Smooth muscle cell (in vitro differentiated cells): ENCODE results near the gene TCEA2. TPM values are rescaled to one million over a fixed set of nuclear protein-coding genes. Genes with fewer than 3 reads are reported as not detected.

Experiments used
- DNase-seq: peaks from one replicate; lab custom pipeline; 2025; ENCODE audit not compliant: unreplicated experiment; lab: John Stamatoyannopoulos, UW
- H2AFZ ChIP-seq: fragments of 200-600 bp; sonication (generic); 2 replicates; pipeline ENCODE4 v1.6.0; 2016; ENCODE audit warnings: antibody characterized with exemption, low read depth, mild to moderate bottlenecking
- H3F3A ChIP-seq: fragments of 200-600 bp; sonication (generic); 2 replicates; pipeline ENCODE4 v1.6.0; 2017; ENCODE audit warnings: antibody characterized with exemption, low read depth
- H3K27ac ChIP-seq: fragments of 200-600 bp; sonication (generic); 2 replicates; pipeline ENCODE4 v1.5.1; 2016; ENCODE audit warnings: low read depth, mild to moderate bottlenecking
- H3K27me3 ChIP-seq: fragments of 200-600 bp; sonication (generic); 2 replicates; pipeline ENCODE4 v1.6.1; 2016; ENCODE audit warnings: low read depth, mild to moderate bottlenecking
- H3K36me3 ChIP-seq: fragments of 200-600 bp; sonication (generic); 2 replicates; pipeline ENCODE4 v1.5.1; 2016; ENCODE audit warnings: low read depth
- H3K4me1 ChIP-seq: fragments of 200-600 bp; sonication (generic); 2 replicates; pipeline ENCODE4 v1.5.1; 2016; ENCODE audit warnings: low read depth
- H3K4me2 ChIP-seq: fragments of 200-600 bp; sonication (generic); 2 replicates; pipeline ENCODE4 v1.6.0; 2016; ENCODE audit warnings: mild to moderate bottlenecking
- H3K4me3 ChIP-seq: fragments of 200-600 bp; sonication (generic); 2 replicates; pipeline ENCODE4 v1.5.1; 2016; ENCODE audit warnings: mild to moderate bottlenecking
- H3K79me2 ChIP-seq: fragments of 200-600 bp; sonication (generic); 2 replicates; pipeline ENCODE4 v1.6.0; 2016; ENCODE audit warnings: low read depth, mild to moderate bottlenecking
- H3K9ac ChIP-seq: fragments of 200-600 bp; sonication (generic); 2 replicates; pipeline ENCODE4 v1.6.0; 2016; ENCODE audit warnings: low read depth
- H3K9me3 ChIP-seq: fragments of 200-600 bp; sonication (generic); replicated peaks from 2 replicates; pipeline ENCODE4 v1.5.1; 2016; ENCODE audit warnings: low read depth
- H4K20me1 ChIP-seq: fragments of 200-600 bp; sonication (generic); 2 replicates; pipeline ENCODE4 v1.6.0; 2016; ENCODE audit warnings: low read depth
- WGBS: methylation state at CpG from one replicate; pipeline ENCODE4 v1.1.7; 2016; ENCODE audit warnings: low lambda C conversion rate; 5-methylcytosine and 5-hydroxymethylcytosine counted together
- microRNA-seq: library from miRNA; unstranded; fragments of <30 nt; microRNA quantifications from one replicate; pipeline ENCODE4, GENCODE V29; 2016; ENCODE audit warnings: borderline number of aligned reads
- polyA plus RNA-seq: library from polyadenylated mRNA; unstranded; fragments of >200 nt; fragmentation: Nextera tagmentation; extraction: Ambion mirVana; gene quantifications from 2 replicates; pipeline ENCODE4 v1.2.1, GENCODE V29; 2016
- small RNA-seq: library from RNA; depleted of rRNA; stranded (forward); fragments of <200 nt; gene quantifications from one replicate; pipeline ENCODE3, GENCODE V24; 2014
- total RNA-seq: library from RNA; depleted of rRNA; stranded (reverse); fragments of >200 nt; gene quantifications from 2 replicates; pipeline ENCODE4 v1.2.3, GENCODE V29; 2014
- TF ChIP-seq, protein P1 (sequence below): fragments of 200-600 bp; sonication (generic); IDR thresholded peaks from 2 replicates; pipeline ENCODE4 v1.5.1; 2017; ENCODE audit warnings: borderline replicate concordance, mild to moderate bottlenecking, antibody characterized with exemption; ENCODE audit not compliant: insufficient read depth, poor library complexity, severe bottlenecking

Gene TCEA2
- total and polyA plus RNA-seq, 2 experiments from 2014 or later = 24.9 to 89.5 TPM

DNA sequence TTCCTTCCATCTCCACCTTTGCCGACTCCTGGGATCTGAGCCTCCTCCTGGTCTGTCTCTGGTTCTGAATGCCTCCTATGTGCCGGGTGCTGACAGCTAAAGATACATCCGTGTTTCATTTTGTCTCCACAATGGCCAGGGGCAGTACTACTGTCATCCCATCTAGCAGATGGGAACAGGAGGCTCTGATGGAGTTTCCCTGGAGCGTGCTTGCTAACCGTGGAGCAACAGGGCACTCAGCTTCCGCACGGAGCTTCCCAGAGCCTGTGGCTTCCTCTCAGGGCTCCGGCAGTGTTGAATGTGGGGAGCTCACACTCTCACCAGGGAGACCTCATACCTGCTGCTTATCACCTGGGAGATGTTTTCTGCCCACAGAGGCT is 56.3 kb downstream of the TCEA2 start:
- Histone ChIP-seq H3K36me3 (no peaks in the 10 kb centered on the region), H3K79me2 (no peaks in the 10 kb centered on the region), H3K4me1 (no peaks in the 10 kb centered on the region), H2AFZ (no peak overlapping the region), H3K27me3 (peaks cover 27% of the 10 kb centered on the region), H3K9ac (no peak overlapping the region), H4K20me1 (no peaks in the 10 kb centered on the region), H3K9me3 (no peaks in the 10 kb centered on the region), H3K27ac (no peak overlapping the region), H3K4me2 (no peak overlapping the region), H3K4me3 (no peak overlapping the region), H3F3A (no peaks in the 10 kb centered on the region)
- no peak for DNase-seq
- WGBS = 85% methylated on average over 8 of the region's 8 CpGs
- TF ChIP-seq, protein P1, sequence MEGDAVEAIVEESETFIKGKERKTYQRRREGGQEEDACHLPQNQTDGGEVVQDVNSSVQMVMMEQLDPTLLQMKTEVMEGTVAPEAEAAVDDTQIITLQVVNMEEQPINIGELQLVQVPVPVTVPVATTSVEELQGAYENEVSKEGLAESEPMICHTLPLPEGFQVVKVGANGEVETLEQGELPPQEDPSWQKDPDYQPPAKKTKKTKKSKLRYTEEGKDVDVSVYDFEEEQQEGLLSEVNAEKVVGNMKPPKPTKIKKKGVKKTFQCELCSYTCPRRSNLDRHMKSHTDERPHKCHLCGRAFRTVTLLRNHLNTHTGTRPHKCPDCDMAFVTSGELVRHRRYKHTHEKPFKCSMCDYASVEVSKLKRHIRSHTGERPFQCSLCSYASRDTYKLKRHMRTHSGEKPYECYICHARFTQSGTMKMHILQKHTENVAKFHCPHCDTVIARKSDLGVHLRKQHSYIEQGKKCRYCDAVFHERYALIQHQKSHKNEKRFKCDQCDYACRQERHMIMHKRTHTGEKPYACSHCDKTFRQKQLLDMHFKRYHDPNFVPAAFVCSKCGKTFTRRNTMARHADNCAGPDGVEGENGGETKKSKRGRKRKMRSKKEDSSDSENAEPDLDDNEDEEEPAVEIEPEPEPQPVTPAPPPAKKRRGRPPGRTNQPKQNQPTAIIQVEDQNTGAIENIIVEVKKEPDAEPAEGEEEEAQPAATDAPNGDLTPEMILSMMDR = no peak

DNA sequence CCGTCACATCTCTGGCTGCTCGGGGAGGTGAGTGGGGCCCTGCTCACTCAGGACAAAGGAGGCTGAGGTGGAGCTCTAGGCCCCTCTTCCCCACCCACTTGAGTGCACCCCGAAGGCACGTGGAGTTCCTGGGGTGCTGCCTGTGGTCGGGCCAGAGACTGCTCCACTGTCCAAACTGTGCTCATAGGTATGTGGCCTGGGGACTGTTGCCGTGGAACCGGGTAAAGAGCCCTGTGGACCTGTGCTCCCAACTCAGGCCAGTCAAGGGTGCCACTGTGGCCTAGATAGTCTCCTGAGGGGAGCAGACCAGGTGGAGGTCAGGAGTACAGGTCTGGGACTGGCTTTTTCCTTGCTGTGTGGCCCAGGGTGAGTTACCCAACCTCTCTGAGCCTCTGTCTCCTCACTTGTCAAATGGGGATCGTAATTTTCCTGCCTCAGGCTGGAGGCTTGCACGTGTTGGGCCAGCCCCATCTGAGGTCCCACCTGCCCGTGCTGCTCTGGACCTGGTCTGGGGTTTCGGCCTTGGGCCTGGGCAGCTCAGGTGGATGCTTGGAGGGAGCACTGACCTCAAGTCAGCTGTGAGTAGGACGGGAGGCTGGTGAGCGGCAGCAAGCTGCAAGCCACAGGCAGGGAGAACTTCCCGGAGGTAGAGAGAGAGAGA is 56.8 kb downstream of the TCEA2 start:
- H3K4me3 ChIP-seq = no peak overlapping the region
- 74% methylated on average over 14 of the region's 14 CpGs for WGBS
- H3K36me3 ChIP-seq = no peaks in the 10 kb centered on the region
- H3K9me3 ChIP-seq = no peaks in the 10 kb centered on the region
- TF ChIP-seq, protein P1 = no peak
- H3K79me2 ChIP-seq = no peaks in the 10 kb centered on the region
- no peak overlapping the region for H3K27ac ChIP-seq
- no peaks in the 10 kb centered on the region for H3F3A ChIP-seq
- peak overlapping the region; percentile 65 for H3K4me2 ChIP-seq
- no peaks in the 10 kb centered on the region for H3K4me1 ChIP-seq
- H2AFZ ChIP-seq = no peak overlapping the region
- peaks cover 30% of the 10 kb centered on the region for H3K27me3 ChIP-seq
- no peaks in the 10 kb centered on the region for H4K20me1 ChIP-seq
- no peak for DNase-seq
- no peak overlapping the region for H3K9ac ChIP-seq

DNA sequence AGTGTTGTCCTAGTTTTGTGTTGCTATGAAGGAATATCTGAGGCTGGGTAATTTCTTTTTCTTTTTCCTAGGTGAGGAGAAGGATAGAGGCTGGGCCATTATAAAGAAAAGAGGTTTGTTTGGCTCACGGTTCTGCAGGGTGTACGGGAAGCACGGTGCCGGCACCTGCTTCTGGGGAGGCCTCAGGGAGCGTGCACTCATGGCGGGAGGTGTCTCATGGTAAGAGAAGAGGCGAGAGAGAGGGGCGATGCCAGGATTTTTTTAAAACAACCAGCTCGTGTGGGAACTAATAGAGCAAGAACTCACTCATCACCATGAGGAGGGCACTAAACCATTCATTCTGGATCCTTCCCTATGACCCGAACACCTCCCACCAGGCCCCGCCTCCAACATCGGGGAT is 58.6 kb downstream of the TCEA2 start:
- H3K27me3 ChIP-seq = peaks cover 30% of the 10 kb centered on the region
- H3K36me3 ChIP-seq = no peaks in the 10 kb centered on the region
- TF ChIP-seq, protein P1 = no peak
- H3K4me1 ChIP-seq = no peaks in the 10 kb centered on the region
- no peaks in the 10 kb centered on the region for H4K20me1 ChIP-seq
- H3K27ac ChIP-seq = no peak overlapping the region
- DNase-seq = no peak
- no peak overlapping the region for H3K4me2 ChIP-seq
- H3K9ac ChIP-seq = no peak overlapping the region
- no peaks in the 10 kb centered on the region for H3F3A ChIP-seq
- no peaks in the 10 kb centered on the region for H3K9me3 ChIP-seq
- WGBS = 88% methylated on average over 12 of the region's 12 CpGs
- no peak overlapping the region for H2AFZ ChIP-seq
- H3K79me2 ChIP-seq = no peaks in the 10 kb centered on the region
- H3K4me3 ChIP-seq = no peak overlapping the region

Small RNAs within 50 kb of the gene (microRNA-seq; reads per million reads assigned to microRNA genes)
- 1.8 reads per million for gene MIR6813

Small RNAs within 50 kb of the gene (small RNA-seq; reads per million reads assigned to genes)
- not detected for gene AL355803.1
- 0.18 reads per million for gene MIR6813

Other genes with a start within 250 kb of the TCEA2 start
- gene ZBTB46, start 231.9 kb upstream of the TCEA2 start, total RNA-seq = 2.7 and 4.5 TPM in 2 replicates
- 2.3 and 4.0 TPM in 2 replicates for gene ZBTB46, start 231.9 kb upstream of the TCEA2 start, polyA plus RNA-seq
- gene ABHD16B, start 201.7 kb upstream of the TCEA2 start, total RNA-seq = not detected in 2 replicates
- gene ABHD16B, start 201.7 kb upstream of the TCEA2 start, polyA plus RNA-seq = 0.31 TPM in 1 of 2 replicates, not detected in the other
- gene TPD52L2, start 197.9 kb upstream of the TCEA2 start, total RNA-seq = 74.0 and 74.4 TPM in 2 replicates
- gene TPD52L2, start 197.9 kb upstream of the TCEA2 start, polyA plus RNA-seq = 93.8 and 94.8 TPM in 2 replicates
- 21.1 and 24.5 TPM in 2 replicates for gene DNAJC5, start 168.1 kb upstream of the TCEA2 start, total RNA-seq
- 8.7 TPM in 2 replicates for gene DNAJC5, start 168.1 kb upstream of the TCEA2 start, polyA plus RNA-seq
- gene UCKL1, start 106.8 kb upstream of the TCEA2 start, total RNA-seq = 12.8 and 17.2 TPM in 2 replicates
- 22.6 and 29.3 TPM in 2 replicates for gene UCKL1, start 106.8 kb upstream of the TCEA2 start, polyA plus RNA-seq
- gene ZNF512B, start 93.3 kb upstream of the TCEA2 start, total RNA-seq = 4.6 and 6.8 TPM in 2 replicates
- 5.6 and 7.7 TPM in 2 replicates for gene ZNF512B, start 93.3 kb upstream of the TCEA2 start, polyA plus RNA-seq
- 0.13 and 0.27 TPM in 2 replicates for gene SAMD10, start 83.6 kb upstream of the TCEA2 start, total RNA-seq
- gene SAMD10, start 83.6 kb upstream of the TCEA2 start, polyA plus RNA-seq = 1.2 and 4.3 TPM in 2 replicates
- gene PRPF6, start 82.1 kb upstream of the TCEA2 start, total RNA-seq = 33.3 and 36.5 TPM in 2 replicates
- 51.2 and 55.2 TPM in 2 replicates for gene PRPF6, start 82.1 kb upstream of the TCEA2 start, polyA plus RNA-seq
- 0.09 and 2.0 TPM in 2 replicates for gene C20orf204, start 27.0 kb upstream of the TCEA2 start, total RNA-seq
- gene C20orf204, start 27.0 kb upstream of the TCEA2 start, polyA plus RNA-seq = 0.87 and 5.2 TPM in 2 replicates
- 0.54 and 2.9 TPM in 2 replicates for gene SOX18, start 13.6 kb upstream of the TCEA2 start, total RNA-seq
- 9.7 and 11.3 TPM in 2 replicates for gene SOX18, start 13.6 kb upstream of the TCEA2 start, polyA plus RNA-seq
- 14.9 and 17.4 TPM in 2 replicates for gene RGS19, start 16.3 kb downstream of the TCEA2 start, total RNA-seq
- 24.6 and 25.4 TPM in 2 replicates for gene RGS19, start 16.3 kb downstream of the TCEA2 start, polyA plus RNA-seq
- 2.9 and 6.4 TPM in 2 replicates for gene OPRL1, start 16.9 kb downstream of the TCEA2 start, total RNA-seq
- 3.1 and 4.3 TPM in 2 replicates for gene OPRL1, start 16.9 kb downstream of the TCEA2 start, polyA plus RNA-seq
- gene LKAAEAR1, start 21.2 kb downstream of the TCEA2 start, total RNA-seq = 4.5 TPM in 1 of 2 replicates, not detected in the other
- gene LKAAEAR1, start 21.2 kb downstream of the TCEA2 start, polyA plus RNA-seq = 0.79 and 1.6 TPM in 2 replicates
- gene NPBWR2, start 44.4 kb downstream of the TCEA2 start, total RNA-seq = not detected in 2 replicates
- not detected in 2 replicates for gene NPBWR2, start 44.4 kb downstream of the TCEA2 start, polyA plus RNA-seq
- gene MYT1, start 101.3 kb downstream of the TCEA2 start, total RNA-seq = 0.09 TPM in 2 replicates
- gene MYT1, start 101.3 kb downstream of the TCEA2 start, polyA plus RNA-seq = 0.05 TPM in 1 of 2 replicates, not detected in the other
- gene PCMTD2, start 192.6 kb downstream of the TCEA2 start, total RNA-seq = 45.3 and 74.9 TPM in 2 replicates
- 15.4 and 18.9 TPM in 2 replicates for gene PCMTD2, start 192.6 kb downstream of the TCEA2 start, polyA plus RNA-seq